ENCODE results near the gene PHF21A.

- TF ChIP-seq CTCF (IDR thresholded peaks at IDR 0.05) (no peak), POLR2A (IDR thresholded peaks at IDR 0.05) (no peak)
Observed at GRCh38 chr11:46149826-46150225, 28.6 kb upstream of the PHF21A start.
